GM21381 (cell line): ENCODE results near the gene FAM163B.

Source experiments
- ATAC-seq: cut with Tn5 transposase; IDR thresholded peaks from one replicate; pipeline ENCODE4 v1.9.1; 2021; ENCODE audit warnings: mild to moderate bottlenecking, moderate library complexity; ENCODE audit not compliant: unreplicated experiment

FAM163B gene

GRCh38 chr9:133601746-133602145 lies 7.4 kb downstream of the FAM163B start:
- no peak for ATAC-seq

- no peak for ATAC-seq
Measured at GRCh38 chr9:133600739-133601138, 8.4 kb downstream of the FAM163B start.

- ATAC-seq, result no peak
Measured at GRCh38 chr9:133599470-133600173, 9.6 kb downstream of the FAM163B start.

GRCh38 chr9:133598978-133599377 lies 10.2 kb downstream of the FAM163B start:
- no peak for ATAC-seq

- no peak for ATAC-seq
Measured at GRCh38 chr9:133597316-133597957, 11.8 kb downstream of the FAM163B start.

GRCh38 chr9:133595910-133596309 lies 13.3 kb downstream of the FAM163B start:
- ATAC-seq, result no peak

GRCh38 chr9:133594310-133594709 lies 14.9 kb downstream of the FAM163B start:
- no peak for ATAC-seq

- no peak for ATAC-seq
Measured at GRCh38 chr9:133593587-133594253, 15.5 kb downstream of the FAM163B start.

GRCh38 chr9:133592731-133593409 lies 16.3 kb downstream of the FAM163B start:
- no peak for ATAC-seq

GRCh38 chr9:133591985-133592384 lies 17.2 kb downstream of the FAM163B start:
- ATAC-seq, result no peak

GRCh38 chr9:133591116-133591910 lies 17.9 kb downstream of the FAM163B start:
- ATAC-seq, result no peak

GRCh38 chr9:133590231-133590855 lies 18.8 kb downstream of the FAM163B start:
- ATAC-seq, result no peak

GRCh38 chr9:133589454-133590227 lies 19.5 kb downstream of the FAM163B start:
- ATAC-seq, result no peak

- no peak for ATAC-seq
Measured at GRCh38 chr9:133587466-133587865, 21.7 kb downstream of the FAM163B start.

- no peak for ATAC-seq
Measured at GRCh38 chr9:133587051-133587450, 22.1 kb downstream of the FAM163B start.

GRCh38 chr9:133585481-133586351 lies 23.5 kb downstream of the FAM163B start:
- ATAC-seq, result no peak

GRCh38 chr9:133584559-133585476 lies 24.4 kb downstream of the FAM163B start:
- no peak for ATAC-seq
